ENCODE results near the gene MAN2C1. TPM values are rescaled to one million over a fixed set of nuclear protein-coding genes. Genes with fewer than 3 reads are reported as not detected.
A peak's percentile ranks its signal among the peaks of the same experiment; 100 is the strongest.

The MAN2C1 gene
- total RNA-seq, 2 experiments from 2014 or later, result 228 to 247 TPM

GRCh38 chr15:75360391-75360790 lies 8.0 kb downstream of the MAN2C1 start:
- H3K27me3 Mint-ChIP-seq (ENCODE audit: low read depth), result no peaks in the 10 kb centered on the region
- peaks cover 17% of the 10 kb centered on the region for H3K36me3 Mint-ChIP-seq (ENCODE audit: low read depth)
- intact Hi-C loops (cut with micrococcal nuclease), result no loop called here
- H3K9me3 Mint-ChIP-seq, result no peaks in the 10 kb centered on the region
- no peak for DNase-seq
- CTCF ChIA-PET, result no interaction called here
- H3K4me3 Mint-ChIP-seq, result no peak overlapping the region
- no peak overlapping the region for H3K27ac Mint-ChIP-seq
- H3K4me1 Mint-ChIP-seq (ENCODE audit: low read depth), result no peaks in the 10 kb centered on the region

- intact Hi-C loops (cut with micrococcal nuclease), result no loop called here
- Mint-ChIP-seq H3K9me3 (no peaks in the 10 kb centered on the region), H3K4me3 (no peak overlapping the region), H3K36me3 (ENCODE audit: low read depth) (peaks cover 17% of the 10 kb centered on the region), H3K4me1 (ENCODE audit: low read depth) (no peaks in the 10 kb centered on the region), H3K27ac (no peak overlapping the region), H3K27me3 (ENCODE audit: low read depth) (no peaks in the 10 kb centered on the region)
- DNase-seq, result no peak
- CTCF ChIA-PET, result interaction anchor here (1.0 kb wide), 1 partner anchor 9 kb away, joined by 3 read pairs; the partner anchor contains the start of gene MAN2C1
Observed at GRCh38 chr15:75359537-75360250, 8.7 kb downstream of the MAN2C1 start.

- peaks cover 14% of the 10 kb centered on the region for H3K36me3 Mint-ChIP-seq (ENCODE audit: low read depth)
- intact Hi-C loops (cut with micrococcal nuclease), result no loop called here
- H3K9me3 Mint-ChIP-seq, result no peaks in the 10 kb centered on the region
- CTCF ChIA-PET, result interaction anchor here (1.0 kb wide), 1 partner anchor 9 kb away, joined by 3 read pairs; the partner anchor contains the start of gene MAN2C1
- H3K27me3 Mint-ChIP-seq (ENCODE audit: low read depth), result no peaks in the 10 kb centered on the region
- H3K4me3 Mint-ChIP-seq, result no peak overlapping the region
- no peak for DNase-seq
- H3K4me1 Mint-ChIP-seq (ENCODE audit: low read depth), result no peaks in the 10 kb centered on the region
- peak overlapping the region; percentile 31 for H3K27ac Mint-ChIP-seq
Observed at GRCh38 chr15:75358771-75359536, 9.5 kb downstream of the MAN2C1 start.

GRCh38 chr15:75357976-75358673 lies 10.3 kb downstream of the MAN2C1 start:
- no peaks in the 10 kb centered on the region for H3K27me3 Mint-ChIP-seq (ENCODE audit: low read depth)
- no peaks in the 10 kb centered on the region for H3K9me3 Mint-ChIP-seq
- intact Hi-C loops (cut with micrococcal nuclease), result no loop called here
- H3K36me3 Mint-ChIP-seq (ENCODE audit: low read depth), result peaks cover 14% of the 10 kb centered on the region
- DNase-seq, result no peak
- CTCF ChIA-PET, result interaction anchor here (1.0 kb wide), 1 partner anchor 10 kb away, joined by 3 read pairs; the partner anchor contains the start of gene MAN2C1
- no peak overlapping the region for H3K27ac Mint-ChIP-seq
- H3K4me3 Mint-ChIP-seq, result no peak overlapping the region
- no peaks in the 10 kb centered on the region for H3K4me1 Mint-ChIP-seq (ENCODE audit: low read depth)

- CTCF ChIA-PET, result no interaction called here
- DNase-seq, result no peak
- H3K4me3 Mint-ChIP-seq, result no peak overlapping the region
- H3K27me3 Mint-ChIP-seq (ENCODE audit: low read depth), result no peaks in the 10 kb centered on the region
- H3K4me1 Mint-ChIP-seq (ENCODE audit: low read depth), result no peaks in the 10 kb centered on the region
- intact Hi-C loops (cut with micrococcal nuclease), result no loop called here
- no peak overlapping the region for H3K27ac Mint-ChIP-seq
- no peaks in the 10 kb centered on the region for H3K9me3 Mint-ChIP-seq
- H3K36me3 Mint-ChIP-seq (ENCODE audit: low read depth), result peaks cover 11% of the 10 kb centered on the region
Observed at GRCh38 chr15:75356517-75356916, 11.9 kb downstream of the MAN2C1 start.

- H3K9me3 Mint-ChIP-seq, result no peaks in the 10 kb centered on the region
- H3K27me3 Mint-ChIP-seq (ENCODE audit: low read depth), result no peaks in the 10 kb centered on the region
- no peak for DNase-seq
- no peaks in the 10 kb centered on the region for H3K4me1 Mint-ChIP-seq (ENCODE audit: low read depth)
- no peak overlapping the region for H3K27ac Mint-ChIP-seq
- no peak overlapping the region for H3K4me3 Mint-ChIP-seq
- H3K36me3 Mint-ChIP-seq (ENCODE audit: low read depth), result peaks cover 11% of the 10 kb centered on the region
- CTCF ChIA-PET, result no interaction called here
- intact Hi-C loops (cut with micrococcal nuclease), result no loop called here
Observed at GRCh38 chr15:75356006-75356405, 12.4 kb downstream of the MAN2C1 start.

- Mint-ChIP-seq H3K27ac (peak overlapping the region; percentile 36), H3K9me3 (no peaks in the 10 kb centered on the region), H3K27me3 (ENCODE audit: low read depth) (no peaks in the 10 kb centered on the region), H3K4me3 (no peak overlapping the region), H3K36me3 (ENCODE audit: low read depth) (peaks cover 10% of the 10 kb centered on the region), H3K4me1 (ENCODE audit: low read depth) (peaks cover 5% of the 10 kb centered on the region)
- intact Hi-C loops (cut with micrococcal nuclease), result no loop called here
- CTCF ChIA-PET, result interaction anchor here (2.4 kb wide), 1 partner anchor 12 kb away, joined by 10 read pairs; no protein-coding TSS in a partner anchor
- no peak for DNase-seq
Observed at GRCh38 chr15:75355369-75355768, 13.0 kb downstream of the MAN2C1 start.

- CTCF ChIA-PET, result interaction anchor here (2.4 kb wide), 1 partner anchor 13 kb away, joined by 10 read pairs; no protein-coding TSS in a partner anchor
- Mint-ChIP-seq H3K36me3 (ENCODE audit: low read depth) (peaks cover 15% of the 10 kb centered on the region), H3K9me3 (peaks cover 5% of the 10 kb centered on the region), H3K27me3 (ENCODE audit: low read depth) (no peaks in the 10 kb centered on the region), H3K4me3 (no peak overlapping the region), H3K4me1 (ENCODE audit: low read depth) (peaks cover 14% of the 10 kb centered on the region), H3K27ac (no peak overlapping the region)
- intact Hi-C loops (cut with micrococcal nuclease), result no loop called here
- DNase-seq, result no peak
Observed at GRCh38 chr15:75354454-75354853, 14.0 kb downstream of the MAN2C1 start.

- DNase-seq, result no peak
- Mint-ChIP-seq H3K4me1 (ENCODE audit: low read depth) (peaks cover 21% of the 10 kb centered on the region), H3K27ac (no peak overlapping the region), H3K36me3 (ENCODE audit: low read depth) (peaks cover 13% of the 10 kb centered on the region), H3K9me3 (peaks cover 5% of the 10 kb centered on the region), H3K27me3 (ENCODE audit: low read depth) (no peaks in the 10 kb centered on the region), H3K4me3 (no peak overlapping the region)
- intact Hi-C loops (cut with micrococcal nuclease), result no loop called here
- CTCF ChIA-PET, result interaction anchor here (1.5 to 2.4 kb wide), 2 partner anchors 10 to 14 kb away, joined by 3 to 10 read pairs; no protein-coding TSS in a partner anchor
Observed at GRCh38 chr15:75353604-75354003, 14.8 kb downstream of the MAN2C1 start.

GRCh38 chr15:75352186-75353080 lies 16.0 kb downstream of the MAN2C1 start:
- Mint-ChIP-seq H3K27ac (peak overlapping the region; percentile 24), H3K9me3 (peaks cover 5% of the 10 kb centered on the region)
- CTCF ChIA-PET, result interaction anchor here (1.5 kb wide), 2 partner anchors 11 to 15 kb away, joined by 3 to 5 read pairs; no protein-coding TSS in a partner anchor

GRCh38 chr15:75350601-75351361 lies 17.6 kb downstream of the MAN2C1 start:
- Mint-ChIP-seq H3K27me3 (ENCODE audit: low read depth) (no peaks in the 10 kb centered on the region), H3K36me3 (ENCODE audit: low read depth) (peaks cover 7% of the 10 kb centered on the region), H3K9me3 (peaks cover 5% of the 10 kb centered on the region), H3K27ac (peak overlapping the region; percentile 76), H3K4me3 (no peak overlapping the region), H3K4me1 (ENCODE audit: low read depth) (peaks cover 36% of the 10 kb centered on the region)
- DNase-seq, result no peak
- CTCF ChIA-PET, result no interaction called here
- intact Hi-C loops (cut with micrococcal nuclease), result no loop called here

More at GRCh38 chr15:75352186-75353080, 16.0 kb downstream of the MAN2C1 start:
- no peak for DNase-seq
- peaks cover 9% of the 10 kb centered on the region for H3K36me3 Mint-ChIP-seq (ENCODE audit: low read depth)
- intact Hi-C loops (cut with micrococcal nuclease), result no loop called here
- H3K4me3 Mint-ChIP-seq, result no peak overlapping the region
- peaks cover 27% of the 10 kb centered on the region for H3K4me1 Mint-ChIP-seq (ENCODE audit: low read depth)
- H3K27me3 Mint-ChIP-seq (ENCODE audit: low read depth), result no peaks in the 10 kb centered on the region
